HepG2 (cell line): ENCODE results near the gene DDX4. TPM values are rescaled to one million over a fixed set of nuclear protein-coding genes. Genes with fewer than 3 reads are reported as not detected.
A peak's percentile ranks its signal among the peaks of the same experiment; 100 is the strongest.

Experiments
- AHDC1 ChIP-seq: sonication (generic); formaldehyde crosslinking; IDR thresholded peaks from 2 replicates; pipeline ENCODE4 v1.5.1; 2020; ENCODE audit warnings: mild to moderate bottlenecking, missing genetic modification reagents, borderline replicate concordance
- ARID5B ChIP-seq: IDR thresholded peaks from 2 replicates; pipeline ENCODE4 v1.4.0; 2020; ENCODE audit warnings: mild to moderate bottlenecking, missing genetic modification reagents
- CREM ChIP-seq, 2 experiments: sonication (generic) in 1 of 2; formaldehyde crosslinking in 1 of 2; IDR thresholded peaks; 2 replicates each; pipeline versions ENCODE4 v1.4.0 to v1.6.1; 2016 to 2020; ENCODE audit warnings: antibody characterized with exemption in 1 of 2, mild to moderate bottlenecking in 1 of 2, missing genetic modification reagents in 1 of 2
- DPF2 ChIP-seq: sonication (generic); formaldehyde crosslinking; IDR thresholded peaks from 2 replicates; pipeline ENCODE4 v1.4.0; 2020; ENCODE audit warnings: mild to moderate bottlenecking, low read depth, missing genetic modification reagents, borderline replicate concordance
- MIER2 ChIP-seq: IDR thresholded peaks from 2 replicates; pipeline ENCODE4 v1.6.1; 2016; ENCODE audit warnings: missing biosample characterization, missing genetic modification reagents
- PATZ1 ChIP-seq: sonication (generic); formaldehyde crosslinking; IDR thresholded peaks from 2 replicates; pipeline ENCODE4 v1.4.0; 2020; ENCODE audit warnings: missing genetic modification reagents
- RARA ChIP-seq: IDR thresholded peaks from 2 replicates; pipeline ENCODE4 v1.6.1; 2016; ENCODE audit warnings: missing genetic modification reagents, missing compliant biosample characterization
- THRA ChIP-seq: sonication (generic); formaldehyde crosslinking; IDR thresholded peaks from 2 replicates; pipeline ENCODE4 v1.4.0; 2020; ENCODE audit warnings: missing genetic modification reagents, borderline replicate concordance
- ZBTB7A ChIP-seq: sonication (generic); formaldehyde crosslinking; IDR thresholded peaks from 2 replicates; pipeline ENCODE4 v1.8.0; 2022; ENCODE audit warnings: mild to moderate bottlenecking, missing genetic modification reagents
- ZMYM3 ChIP-seq: sonication (generic); formaldehyde crosslinking; IDR thresholded peaks from 2 replicates; pipeline ENCODE4 v1.5.1; 2020; ENCODE audit warnings: mild to moderate bottlenecking, missing genetic modification reagents
- ZNF501 ChIP-seq: sonication (generic); formaldehyde crosslinking; IDR thresholded peaks from 2 replicates; pipeline ENCODE4 v1.5.1; 2020; ENCODE audit warnings: mild to moderate bottlenecking, moderate library complexity, missing genetic modification reagents
- ZNF567 ChIP-seq: sonication (generic); formaldehyde crosslinking; IDR thresholded peaks from 2 replicates; pipeline ENCODE4 v1.8.1; 2023; ENCODE audit warnings: mild to moderate bottlenecking, missing genetic modification reagents, borderline replicate concordance
- ZNF775 ChIP-seq: sonication (generic); formaldehyde crosslinking; IDR thresholded peaks from 2 replicates; pipeline ENCODE4 v1.4.0; 2020; ENCODE audit warnings: missing genetic modification reagents, mild to moderate bottlenecking, moderate library complexity, borderline replicate concordance
- polyA plus RNA-seq, 8 experiments: library from polyadenylated mRNA; depleted of rRNA in 3 of 8; stranded (reverse) in 7 of 8; unstranded in 1 of 8; fragments of >200 nt; fragmentation: Illumina TruSeq in 4 of 8; extraction: Trizol in 4 of 8; gene quantifications; 2 replicates each; pipeline versions ENCODE4 v1.2.1 to v1.2.3, GENCODE V29; 2011 to 2016; ENCODE audit warnings: low read depth in 4 of 8, missing spikeins in 1 of 8, mixed read lengths in 1 of 8; ENCODE audit not compliant: insufficient read depth in 1 of 8
- total RNA-seq, 5 experiments: library from RNA; depleted of rRNA; stranded (reverse); fragments of >200 nt; fragmentation: Illumina TruSeq; extraction: Trizol; gene quantifications; 2 replicates each; pipeline ENCODE4 v1.2.3, GENCODE V29; 2016; ENCODE audit warnings: low read depth in 1 of 5

DDX4 gene
- total and polyA plus RNA-seq, 2 of the 13 experiments (the other 11 are each of a cell fraction or from before 2014, with no cell fraction given) = 0.05 TPM; not detected in 1

GRCh38 chr5:55864606-55865541, 127.0 kb downstream of the DDX4 start (continued):
- TF ChIP-seq ARID5B (peak; percentile 77), ZMYM3 (CRISPR knock-in tag) (peak; percentile 81), RARA (peak; percentile 97), AHDC1 (CRISPR knock-in tag) (peak; percentile 83), DPF2 (CRISPR knock-in tag) (peak; percentile 63; the same call in 1 of the 2 replicates), MIER2 (CRISPR knock-in tag) (peak; percentile 60; the same call in 1 of the 2 replicates), ZNF501 (CRISPR knock-in tag) (no peak), ZNF775 (CRISPR knock-in tag) (no peak), ZBTB7A (CRISPR knock-in tag) (peak; percentile 13; the same call in 1 of the 2 replicates), THRA (CRISPR knock-in tag) (peak; percentile 77; the same call in 1 of the 2 replicates), ZNF567 (CRISPR knock-in tag) (peak; percentile 36; the same call in 1 of the 2 replicates), CREM (IDR thresholded peaks at IDR 0.05) (peak; percentile 20; the same call in 1 of the 2 replicates), CREM (CRISPR knock-in tag; IDR thresholded peaks at IDR 0.05) (no peak), PATZ1 (peak; percentile 42; the same call in 1 of the 2 replicates)
